Neutrophil (primary cell): ENCODE results near the gene RAI1.

Source experiments
- H3K27ac ChIP-seq: fragments of 200-600 bp; sonication (generic); 2 replicates; pipeline ENCODE4 v1.5.1; 2016; ENCODE audit warnings: mild to moderate bottlenecking, moderate library complexity
- H3K27me3 ChIP-seq: fragments of 200-600 bp; sonication (generic); 2 replicates; pipeline ENCODE4 v1.6.0; 2016; ENCODE audit warnings: mild to moderate bottlenecking
- H3K36me3 ChIP-seq: fragments of 200-600 bp; sonication (generic); 2 replicates; pipeline ENCODE4 v1.5.1; 2017
- H3K4me1 ChIP-seq, 2 experiments: fragments of 200-600 bp in 1 of 2; sonication (generic) in 1 of 2; 1 replicate in 1 of 2; 2 replicates in 1 of 2; pipeline versions ENCODE4 v1.5.1 to v1.6.1; 2013 to 2016; ENCODE audit warnings: low read depth in 1 of 2, low read length in 1 of 2, mild to moderate bottlenecking in 1 of 2, moderate library complexity in 1 of 2; ENCODE audit not compliant: control insufficient read depth in 1 of 2, insufficient read depth in 1 of 2
- H3K4me3 ChIP-seq, 2 experiments: fragments of 200-600 bp in 1 of 2; sonication (generic) in 1 of 2; 1 replicate in 1 of 2; 2 replicates in 1 of 2; pipeline ENCODE4 v1.5.1; 2013 to 2016; ENCODE audit warnings: low read depth in 1 of 2, low read length in 1 of 2, mild to moderate bottlenecking in 1 of 2, moderate library complexity in 1 of 2
- H3K9me3 ChIP-seq: fragments of 200-600 bp; sonication (generic); 2 replicates; pipeline ENCODE4 v1.5.1; 2016
- TF ChIP-seq, protein P1 (sequence below): fragments of 200-600 bp; sonication (generic); IDR thresholded peaks from 2 replicates; pipeline ENCODE4 v1.5.1; 2016; ENCODE audit warnings: antibody characterized with exemption

The RAI1 gene

DNA sequence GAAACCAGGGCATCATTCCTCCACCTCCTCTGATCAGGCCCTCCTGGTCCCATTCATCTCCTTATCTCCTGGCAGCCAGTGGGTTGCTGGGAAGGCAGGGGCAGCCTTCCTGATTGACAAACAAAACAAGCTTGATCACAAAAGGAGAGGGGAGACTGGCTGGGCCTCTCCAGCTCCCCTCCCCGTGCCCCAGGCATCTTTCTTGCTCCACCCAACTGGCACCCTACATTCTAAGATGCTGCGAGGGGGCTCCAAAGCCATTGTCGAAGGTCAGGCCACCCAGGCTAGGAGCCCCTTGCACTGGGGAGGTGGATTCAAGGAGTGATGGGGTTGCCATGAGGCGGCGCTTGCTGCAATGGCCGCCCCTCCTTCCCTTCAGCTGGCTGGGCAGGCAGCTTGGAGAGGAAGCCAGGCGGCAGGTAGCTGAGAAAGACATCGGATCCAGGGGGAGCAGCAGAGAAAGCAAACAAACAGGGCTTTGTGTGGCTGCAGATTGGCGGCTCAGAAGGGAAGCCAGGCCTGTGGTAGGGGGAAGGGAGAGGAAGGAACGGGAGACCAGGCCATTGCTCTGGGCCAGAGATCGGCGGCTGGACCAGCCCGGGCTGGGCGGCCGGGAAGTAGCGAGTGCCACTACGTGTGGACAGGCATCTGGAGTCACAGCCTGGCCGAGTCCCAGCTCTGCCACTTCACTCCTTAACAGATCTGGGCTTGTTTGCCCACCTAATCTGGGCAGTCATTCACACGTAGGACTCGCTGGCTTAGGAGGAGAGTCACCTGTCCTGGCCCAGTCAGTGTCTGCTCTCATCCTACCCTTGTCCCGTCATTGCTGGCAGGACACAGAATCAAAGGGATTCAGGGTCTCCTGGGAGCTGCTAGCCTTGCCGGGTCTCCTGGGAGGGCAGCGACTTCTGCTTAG lies 12.3 kb downstream of the RAI1 start:
- Histone ChIP-seq H3K4me3 (peak overlapping the region; percentile 95 to 97), H3K36me3 (no peaks in the 10 kb centered on the region), H3K27me3 (peaks cover under 1% of the 10 kb centered on the region), H3K27ac (peak overlapping the region; percentile 84), H3K4me1 (peaks cover 16 to 21% of the 10 kb centered on the region in 2 experiments), H3K9me3 (no peaks in the 10 kb centered on the region)
- TF ChIP-seq, protein P1, sequence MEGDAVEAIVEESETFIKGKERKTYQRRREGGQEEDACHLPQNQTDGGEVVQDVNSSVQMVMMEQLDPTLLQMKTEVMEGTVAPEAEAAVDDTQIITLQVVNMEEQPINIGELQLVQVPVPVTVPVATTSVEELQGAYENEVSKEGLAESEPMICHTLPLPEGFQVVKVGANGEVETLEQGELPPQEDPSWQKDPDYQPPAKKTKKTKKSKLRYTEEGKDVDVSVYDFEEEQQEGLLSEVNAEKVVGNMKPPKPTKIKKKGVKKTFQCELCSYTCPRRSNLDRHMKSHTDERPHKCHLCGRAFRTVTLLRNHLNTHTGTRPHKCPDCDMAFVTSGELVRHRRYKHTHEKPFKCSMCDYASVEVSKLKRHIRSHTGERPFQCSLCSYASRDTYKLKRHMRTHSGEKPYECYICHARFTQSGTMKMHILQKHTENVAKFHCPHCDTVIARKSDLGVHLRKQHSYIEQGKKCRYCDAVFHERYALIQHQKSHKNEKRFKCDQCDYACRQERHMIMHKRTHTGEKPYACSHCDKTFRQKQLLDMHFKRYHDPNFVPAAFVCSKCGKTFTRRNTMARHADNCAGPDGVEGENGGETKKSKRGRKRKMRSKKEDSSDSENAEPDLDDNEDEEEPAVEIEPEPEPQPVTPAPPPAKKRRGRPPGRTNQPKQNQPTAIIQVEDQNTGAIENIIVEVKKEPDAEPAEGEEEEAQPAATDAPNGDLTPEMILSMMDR: no peak

DNA sequence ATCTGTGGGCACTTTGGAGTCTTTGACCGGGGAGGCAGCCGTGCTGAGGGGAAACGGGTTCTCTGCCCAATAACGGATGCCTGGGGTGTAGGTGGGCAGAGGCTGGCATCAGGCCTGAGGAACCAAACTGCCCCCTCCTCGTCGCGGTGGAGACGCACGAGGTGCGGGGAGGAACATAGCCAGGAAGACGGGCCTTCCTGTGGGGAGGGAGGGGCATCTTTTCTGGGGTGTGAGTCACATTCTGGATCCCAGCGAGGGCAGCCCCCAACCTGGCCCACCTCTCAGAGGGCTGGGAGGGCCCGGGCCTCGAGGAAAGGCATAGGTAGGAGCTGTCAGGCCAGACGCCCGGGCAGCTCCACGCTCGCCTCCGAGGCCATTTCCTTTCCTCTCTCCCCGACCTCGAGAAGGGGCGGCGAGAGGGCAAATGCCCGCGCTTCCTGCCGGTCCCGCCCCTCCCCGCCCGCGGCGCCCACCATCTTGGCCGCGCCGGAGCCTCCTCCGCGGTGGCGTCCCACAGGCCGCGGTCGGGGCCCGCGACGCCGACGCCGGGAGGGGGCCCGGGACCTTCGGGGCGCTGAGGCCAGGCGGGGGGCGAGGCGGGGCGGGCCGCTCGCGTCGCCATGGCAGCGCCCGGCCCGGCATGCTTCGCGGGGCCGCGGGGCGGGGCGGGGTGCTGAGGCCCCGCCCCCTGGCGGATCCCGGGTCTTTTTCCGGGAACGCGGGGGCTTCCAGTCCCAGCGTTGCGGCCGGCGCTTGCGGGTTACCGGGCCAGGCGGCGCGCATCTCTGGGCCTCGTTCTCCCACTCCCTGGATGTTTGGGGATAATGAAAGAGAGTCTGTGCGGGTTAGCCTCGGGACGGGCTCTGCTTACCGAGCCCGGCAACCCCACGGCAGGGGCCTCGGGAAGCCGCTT lies 13.2 kb downstream of the RAI1 start:
- Histone ChIP-seq H3K27ac (peak overlapping the region; percentile 84), H3K27me3 (peaks cover 10% of the 10 kb centered on the region), H3K4me1 (peaks cover 16 to 21% of the 10 kb centered on the region in 2 experiments), H3K9me3 (no peaks in the 10 kb centered on the region), H3K4me3 (peak overlapping the region; percentile 95 to 97), H3K36me3 (no peaks in the 10 kb centered on the region)
- TF ChIP-seq, protein P1: no peak

DNA sequence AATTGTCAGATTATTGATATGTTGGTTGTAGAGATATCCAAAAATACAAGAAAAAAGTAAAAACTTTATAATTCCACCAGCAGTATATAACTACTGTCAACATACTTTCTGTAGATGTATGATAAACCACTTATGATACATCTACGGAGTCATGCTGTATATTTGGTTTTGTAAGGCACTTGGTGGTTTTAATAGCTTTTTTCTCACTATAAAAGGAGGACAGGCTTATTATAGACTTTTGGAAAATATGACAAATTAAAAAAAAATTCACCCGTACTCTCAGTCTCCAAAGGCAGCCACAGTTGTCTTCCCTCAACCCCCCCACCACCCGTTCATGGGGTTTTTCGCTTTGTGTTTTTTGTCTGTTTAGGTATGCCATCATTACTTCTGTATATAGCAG lies 14.8 kb downstream of the RAI1 start:
- no peaks in the 10 kb centered on the region for H3K36me3 ChIP-seq
- H3K9me3 ChIP-seq: no peaks in the 10 kb centered on the region
- peak overlapping the region in 1 of 2 experiments; percentile 95 for H3K4me3 ChIP-seq
- peaks cover 26% of the 10 kb centered on the region for H3K27me3 ChIP-seq
- no peak overlapping the region for H3K27ac ChIP-seq
- peaks cover 21 to 27% of the 10 kb centered on the region in 2 experiments for H3K4me1 ChIP-seq
- TF ChIP-seq, protein P1: no peak

DNA sequence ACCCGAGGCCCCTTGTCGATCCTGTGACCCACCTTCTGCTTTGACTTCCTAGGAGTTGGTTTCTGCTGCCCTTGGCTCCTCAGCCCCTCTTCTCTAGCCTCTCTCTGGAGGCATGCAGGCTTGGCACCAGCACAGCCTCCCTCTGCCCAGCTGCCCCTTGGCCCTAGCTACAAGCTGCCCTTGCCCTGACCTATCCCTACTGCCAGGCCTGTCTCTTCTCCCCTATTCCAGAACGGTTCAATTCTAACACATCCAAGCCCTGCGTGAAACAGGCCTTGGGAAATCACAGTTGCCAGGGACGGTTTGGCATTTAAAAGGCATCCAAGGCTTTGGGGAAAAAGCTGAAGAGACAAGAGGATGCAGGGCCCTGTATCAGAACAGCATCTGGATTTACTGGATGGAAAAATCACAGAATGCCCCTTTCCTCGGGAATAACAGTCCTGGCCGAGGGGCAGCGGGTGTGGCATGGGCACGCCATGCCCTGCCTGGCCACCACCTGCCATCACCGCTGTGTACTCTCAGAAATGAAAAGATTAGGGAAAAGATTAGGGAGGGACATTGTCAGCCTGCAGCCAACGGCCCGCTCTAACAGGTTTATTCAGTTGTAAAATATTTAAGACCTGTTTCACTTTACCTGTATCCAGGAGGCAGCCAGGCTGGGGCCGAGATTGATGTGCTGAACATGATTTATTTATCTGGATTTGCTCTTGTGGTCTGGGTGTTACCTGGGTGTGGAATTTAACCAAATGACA lies 15.8 kb downstream of the RAI1 start:
- peaks cover 36% of the 10 kb centered on the region for H3K27me3 ChIP-seq
- no peak overlapping the region for H3K27ac ChIP-seq
- TF ChIP-seq, protein P1: no peak
- no peaks in the 10 kb centered on the region for H3K36me3 ChIP-seq
- H3K4me3 ChIP-seq: no peak overlapping the region
- H3K4me1 ChIP-seq: peaks cover 21 to 27% of the 10 kb centered on the region in 2 experiments
- no peaks in the 10 kb centered on the region for H3K9me3 ChIP-seq

DNA sequence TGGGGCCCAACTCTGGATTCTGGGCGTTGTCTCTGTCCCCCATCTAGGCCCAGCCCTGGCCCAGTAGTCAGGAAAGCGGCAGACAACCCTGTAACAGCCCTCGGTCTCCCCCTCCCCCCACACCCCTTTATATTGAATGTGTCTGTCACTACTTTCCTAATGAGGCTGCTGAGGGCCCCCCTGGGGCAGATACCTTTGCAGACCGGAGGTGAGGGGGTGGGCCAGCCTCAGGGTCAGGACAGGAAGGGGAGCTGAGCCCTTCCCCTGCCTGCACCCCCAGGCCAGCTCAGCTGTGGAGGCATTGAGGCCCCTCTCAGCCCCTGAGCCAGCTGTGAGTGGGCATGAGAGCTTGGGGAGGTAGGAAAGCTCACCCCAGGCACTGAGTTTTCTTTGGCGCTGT lies 17.1 kb downstream of the RAI1 start:
- H3K4me3 ChIP-seq: no peak overlapping the region
- H3K9me3 ChIP-seq: no peaks in the 10 kb centered on the region
- TF ChIP-seq, protein P1: no peak
- H3K4me1 ChIP-seq: peaks cover 19 to 27% of the 10 kb centered on the region in 2 experiments
- no peaks in the 10 kb centered on the region for H3K36me3 ChIP-seq
- H3K27me3 ChIP-seq: peaks cover 36% of the 10 kb centered on the region
- no peak overlapping the region for H3K27ac ChIP-seq
